Subcutaneous abdominal adipose tissue (tissue), 5 donors: ENCODE data around the gene ACVR1.

ENCODE experiments used
- H3K27ac ChIP-seq: one replicate; pipeline ENCODE4 v1.7.0; 2013; ENCODE audit warnings: low read depth, mild to moderate bottlenecking, inconsistent platforms, low read length, moderate library complexity
- H3K27me3 ChIP-seq, 5 donors: one replicate each; pipeline ENCODE4 v1.7.0; 2013; ENCODE audit warnings: low read length in 5 of 5, inconsistent platforms in 1 of 5; ENCODE audit not compliant: control insufficient read depth in 5 of 5, insufficient read depth in 4 of 5
- H3K36me3 ChIP-seq, 5 donors: one replicate each; pipeline ENCODE4 v1.7.0; 2013; ENCODE audit warnings: low read length in 5 of 5; ENCODE audit not compliant: control insufficient read depth in 5 of 5, insufficient read depth in 5 of 5
- H3K4me1 ChIP-seq, 5 donors: one replicate each; pipeline ENCODE4 v1.7.0; 2013; ENCODE audit warnings: low read length in 5 of 5, mild to moderate bottlenecking in 3 of 5, moderate library complexity in 1 of 5; ENCODE audit not compliant: control insufficient read depth in 5 of 5, insufficient read depth in 5 of 5
- H3K4me3 ChIP-seq, 5 donors: one replicate each; pipeline ENCODE4 v1.7.0; 2013; ENCODE audit warnings: low read length in 5 of 5, low read depth in 1 of 5
- H3K9ac ChIP-seq, 5 donors: one replicate each; pipeline ENCODE4 v1.7.0; 2013; ENCODE audit warnings: low read length in 5 of 5, mild to moderate bottlenecking in 4 of 5, moderate library complexity in 3 of 5
- H3K9me3 ChIP-seq, 5 donors: one replicate each; pipeline ENCODE4 v1.7.0; 2013; ENCODE audit warnings: low read length in 5 of 5; ENCODE audit not compliant: control insufficient read depth in 5 of 5
- donor health status: healthy.
- donor health status: healthy.
- donor health status: healthy.
- donor health status: healthy.
- donor health status: healthy.

The ACVR1 gene

GRCh38 chr2:157691695-157692094 is 184.4 kb downstream of the ACVR1 start:
- Histone ChIP-seq H3K27me3 (no peaks in the 10 kb centered on the region), H3K36me3 (no peaks in the 10 kb centered on the region), H3K27ac (no peak overlapping the region), H3K4me3 (no peak overlapping the region), H3K9me3 (peaks cover 0 to 4% (median 3%) of the 10 kb centered on the region in 5 donors), H3K9ac (no peak overlapping the region), H3K4me1 (no peaks in the 10 kb centered on the region)

- no peaks in the 10 kb centered on the region for H3K27me3 ChIP-seq
- H3K4me3 ChIP-seq: no peak overlapping the region
- H3K36me3 ChIP-seq: no peaks in the 10 kb centered on the region
- peaks cover 0 to 4% (median 3%) of the 10 kb centered on the region in 5 donors for H3K9me3 ChIP-seq
- H3K9ac ChIP-seq: no peak overlapping the region
- no peaks in the 10 kb centered on the region for H3K4me1 ChIP-seq
- H3K27ac ChIP-seq: no peak overlapping the region
Observed at GRCh38 chr2:157691131-157691530, 185.0 kb downstream of the ACVR1 start.
